SU-DHL-6 (cell line): Measurements from ENCODE around the gene PLIN4.

ENCODE experiments used
- H2AFZ ChIP-seq: fragments of 200-600 bp; sonication (generic); 2 replicates; pipeline ENCODE4 v1.6.1; 2014; ENCODE audit warnings: low read depth, mild to moderate bottlenecking, moderate library complexity, mixed read lengths, antibody characterized with exemption, low read length; ENCODE audit not compliant: severe bottlenecking
- H3F3A ChIP-seq: fragments of 200-600 bp; shearing (Covaris generic); 2 replicates; pipeline ENCODE4 v1.6.0; 2016; ENCODE audit warnings: antibody characterized with exemption, mild to moderate bottlenecking; ENCODE audit not compliant: insufficient read depth
- H3K27ac ChIP-seq: fragments of 200-600 bp; sonication (generic); 2 replicates; pipeline ENCODE4 v1.5.1; 2016; ENCODE audit warnings: low read depth, mild to moderate bottlenecking, low read length, moderate library complexity, mixed read lengths
- H3K27me3 ChIP-seq: fragments of 200-600 bp; sonication (generic), shearing (Covaris generic); 2 replicates; pipeline ENCODE4 v1.6.0; 2014; ENCODE audit warnings: mild to moderate bottlenecking, low read length
- H3K36me3 ChIP-seq: fragments of 200-600 bp; sonication (generic); 2 replicates; pipeline ENCODE4 v1.6.1; 2014; ENCODE audit warnings: mild to moderate bottlenecking, low read length, mixed read lengths
- H3K4me2 ChIP-seq: fragments of 300-600, 200-600 bp; shearing (Covaris generic), sonication (generic); 2 replicates; pipeline ENCODE4 v1.6.0; 2014; ENCODE audit warnings: low read length, low read depth, mild to moderate bottlenecking; ENCODE audit not compliant: poor library complexity, severe bottlenecking
- H3K4me3 ChIP-seq: fragments of 200-600 bp; sonication (generic); 2 replicates; pipeline ENCODE4 v1.5.1; 2014; ENCODE audit warnings: antibody characterized with exemption, low read length, mild to moderate bottlenecking, mixed read lengths; ENCODE audit not compliant: insufficient read depth, poor library complexity, severe bottlenecking
- H3K79me2 ChIP-seq: fragments of 200-600 bp; sonication (generic); 2 replicates; pipeline ENCODE4 v1.6.1; 2014; ENCODE audit warnings: mild to moderate bottlenecking, low read length, moderate library complexity; ENCODE audit not compliant: insufficient read depth
- H3K9ac ChIP-seq: fragments of 200-600 bp; sonication (generic); 2 replicates; pipeline ENCODE4 v1.7.0; 2014; ENCODE audit warnings: mild to moderate bottlenecking, low read length
- H3K9me2 ChIP-seq: fragments of 200-600 bp; sonication (generic); replicated peaks from 2 replicates; pipeline ENCODE4 v1.6.1; 2014; ENCODE audit warnings: low read length; ENCODE audit not compliant: insufficient read depth
- H3K9me3 ChIP-seq: fragments of 200-600 bp; sonication (generic); 2 replicates; pipeline ENCODE4 v1.6.1; 2014; ENCODE audit warnings: low read length, mixed read lengths; ENCODE audit not compliant: insufficient read depth
- H4K20me1 ChIP-seq: fragments of 200-600 bp; sonication (generic); 2 replicates; pipeline ENCODE4 v1.6.1; 2014; ENCODE audit warnings: low read depth, mild to moderate bottlenecking, antibody characterized with exemption, low read length, moderate library complexity, mixed read lengths
- EZH2phosphoT487 ChIP-seq: fragments of 200-600 bp; sonication (generic), shearing (Covaris generic); conservative IDR thresholded peaks from 2 replicates; pipeline ENCODE4 v1.6.1; 2018; ENCODE audit warnings: mild to moderate bottlenecking, antibody characterized with exemption, low read length, moderate library complexity, mixed read lengths
- TF ChIP-seq, protein P1 (sequence below): fragments of 200-600 bp; sonication (generic); IDR thresholded peaks from one replicate; pipeline ENCODE4 v1.5.1; 2017; ENCODE audit warnings: antibody characterized with exemption, mild to moderate bottlenecking, low read length, moderate library complexity; ENCODE audit not compliant: insufficient read depth, poor library complexity, severe bottlenecking

The PLIN4 gene

DNA sequence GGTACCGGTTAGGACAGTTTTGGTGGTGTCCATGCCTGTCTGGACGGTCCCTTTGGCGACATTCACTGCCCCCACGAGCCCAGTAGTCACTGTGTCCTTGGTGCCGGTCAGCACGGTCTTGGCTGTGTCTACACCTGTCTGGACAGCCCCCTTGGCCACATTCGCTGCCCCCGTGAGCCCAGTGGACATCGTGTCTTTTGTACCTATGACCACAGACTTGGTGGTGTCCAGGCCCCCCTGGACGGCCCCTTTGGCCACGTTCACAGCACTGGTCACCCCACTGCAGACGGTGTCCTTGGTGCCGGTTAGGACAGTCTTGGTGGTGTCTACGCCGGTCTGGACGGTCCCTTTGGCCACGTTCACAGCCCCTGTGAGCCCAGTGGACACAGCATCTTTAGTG is 6.2 kb downstream of the PLIN4 start:
- H3K27me3 ChIP-seq: no peaks in the 10 kb centered on the region
- H3K27ac ChIP-seq: no peak overlapping the region
- H3K9ac ChIP-seq: no peak overlapping the region
- no peaks in the 10 kb centered on the region for H3K9me2 ChIP-seq
- H3K79me2 ChIP-seq: no peaks in the 10 kb centered on the region
- no peaks in the 10 kb centered on the region for H4K20me1 ChIP-seq
- H3F3A ChIP-seq: no peaks in the 10 kb centered on the region
- H3K9me3 ChIP-seq: no peaks in the 10 kb centered on the region
- TF ChIP-seq, protein P1, sequence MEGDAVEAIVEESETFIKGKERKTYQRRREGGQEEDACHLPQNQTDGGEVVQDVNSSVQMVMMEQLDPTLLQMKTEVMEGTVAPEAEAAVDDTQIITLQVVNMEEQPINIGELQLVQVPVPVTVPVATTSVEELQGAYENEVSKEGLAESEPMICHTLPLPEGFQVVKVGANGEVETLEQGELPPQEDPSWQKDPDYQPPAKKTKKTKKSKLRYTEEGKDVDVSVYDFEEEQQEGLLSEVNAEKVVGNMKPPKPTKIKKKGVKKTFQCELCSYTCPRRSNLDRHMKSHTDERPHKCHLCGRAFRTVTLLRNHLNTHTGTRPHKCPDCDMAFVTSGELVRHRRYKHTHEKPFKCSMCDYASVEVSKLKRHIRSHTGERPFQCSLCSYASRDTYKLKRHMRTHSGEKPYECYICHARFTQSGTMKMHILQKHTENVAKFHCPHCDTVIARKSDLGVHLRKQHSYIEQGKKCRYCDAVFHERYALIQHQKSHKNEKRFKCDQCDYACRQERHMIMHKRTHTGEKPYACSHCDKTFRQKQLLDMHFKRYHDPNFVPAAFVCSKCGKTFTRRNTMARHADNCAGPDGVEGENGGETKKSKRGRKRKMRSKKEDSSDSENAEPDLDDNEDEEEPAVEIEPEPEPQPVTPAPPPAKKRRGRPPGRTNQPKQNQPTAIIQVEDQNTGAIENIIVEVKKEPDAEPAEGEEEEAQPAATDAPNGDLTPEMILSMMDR: no peak
- TF ChIP-seq EZH2phosphoT487: no peak
- no peaks in the 10 kb centered on the region for H3K36me3 ChIP-seq
- H2AFZ ChIP-seq: no peak overlapping the region
- H3K4me2 ChIP-seq: no peak overlapping the region
- H3K4me3 ChIP-seq: no peak overlapping the region

DNA sequence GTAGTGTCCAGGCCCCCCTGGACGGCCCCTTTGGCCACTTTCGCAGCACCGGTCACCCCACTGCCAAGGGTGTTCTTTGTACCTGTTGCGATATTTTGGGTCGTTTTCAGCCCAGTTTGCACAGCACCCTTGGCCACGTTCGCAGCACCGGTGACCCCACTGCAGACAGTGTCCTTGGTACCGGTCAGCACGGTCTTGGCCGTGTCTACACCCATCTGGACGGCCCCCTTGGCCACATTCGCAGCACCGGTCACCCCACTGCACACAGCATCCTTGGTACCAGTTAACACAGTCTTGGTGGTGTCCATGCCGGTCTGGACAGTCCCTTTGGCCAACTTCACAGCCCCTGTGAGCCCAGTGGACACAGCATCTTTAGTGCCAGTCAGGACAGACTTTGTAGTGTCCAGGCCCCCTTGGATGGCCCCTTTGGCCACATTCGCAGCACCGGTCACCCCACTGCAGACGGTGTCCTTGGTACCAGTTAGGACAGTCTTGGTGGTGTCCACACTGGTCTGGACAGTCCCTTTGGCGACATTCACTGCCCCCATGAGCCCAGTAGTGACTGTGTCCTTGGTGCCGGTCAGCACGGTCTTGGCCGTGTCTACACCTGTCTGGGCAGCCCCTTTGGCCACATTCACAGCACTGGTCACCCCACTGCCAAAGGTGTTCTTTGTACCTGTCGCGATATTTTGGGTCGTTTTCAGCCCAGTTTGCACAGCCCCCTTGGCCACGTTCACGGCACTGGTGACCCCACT is 6.8 kb downstream of the PLIN4 start:
- H2AFZ ChIP-seq: no peak overlapping the region
- no peak for TF ChIP-seq EZH2phosphoT487
- TF ChIP-seq, protein P1: no peak
- no peaks in the 10 kb centered on the region for H3K79me2 ChIP-seq

DNA sequence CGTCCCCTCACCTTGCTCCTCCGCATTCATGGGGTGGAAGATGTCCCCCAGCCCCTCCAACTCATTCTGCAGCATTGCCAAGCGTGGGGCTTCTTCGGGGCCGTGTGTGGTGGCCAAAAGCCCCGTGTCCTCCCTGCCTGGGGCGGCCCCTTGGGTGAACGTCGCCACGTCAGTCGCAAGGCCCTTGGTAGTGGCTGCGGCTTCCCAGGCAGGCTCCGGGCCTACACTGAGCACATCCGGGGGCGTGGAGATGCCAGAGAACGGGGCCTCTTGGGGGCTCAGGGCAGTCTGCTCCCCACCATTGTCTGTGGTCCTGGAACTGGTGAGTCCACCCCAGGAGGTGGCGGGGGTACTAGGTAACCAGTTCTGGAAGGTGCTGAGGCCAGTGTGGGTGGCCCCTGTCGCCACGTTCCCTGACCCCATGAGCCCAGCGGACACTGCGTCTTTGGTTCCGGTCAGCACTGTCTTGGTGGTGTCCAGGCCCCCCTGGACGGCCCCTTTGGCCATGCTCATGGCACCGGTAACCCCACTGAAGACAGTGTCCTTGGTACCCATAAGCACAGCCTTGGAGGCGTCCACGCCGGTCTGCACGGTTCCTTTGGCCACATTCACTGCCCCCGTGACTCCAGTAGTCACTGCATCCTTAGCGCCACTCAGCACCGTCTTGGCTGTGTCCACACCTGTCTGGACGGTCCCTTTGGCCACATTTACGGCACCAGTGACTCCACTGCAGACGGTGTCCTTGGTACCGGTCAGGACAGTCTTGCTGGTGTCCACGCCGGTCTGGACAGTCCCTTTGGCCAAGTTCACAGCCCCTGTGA is 7.6 kb downstream of the PLIN4 start:
- no peaks in the 10 kb centered on the region for H3K79me2 ChIP-seq

More for the DNA sequence above, 6.8 kb downstream of the PLIN4 start:
- Histone ChIP-seq H3K4me3 (no peak overlapping the region), H3K27ac (no peak overlapping the region), H3K36me3 (no peaks in the 10 kb centered on the region), H3K9me2 (no peaks in the 10 kb centered on the region), H3K9ac (no peak overlapping the region), H3K9me3 (no peaks in the 10 kb centered on the region), H3K27me3 (no peaks in the 10 kb centered on the region), H3K4me2 (no peak overlapping the region), H4K20me1 (no peaks in the 10 kb centered on the region), H3F3A (no peaks in the 10 kb centered on the region)

DNA sequence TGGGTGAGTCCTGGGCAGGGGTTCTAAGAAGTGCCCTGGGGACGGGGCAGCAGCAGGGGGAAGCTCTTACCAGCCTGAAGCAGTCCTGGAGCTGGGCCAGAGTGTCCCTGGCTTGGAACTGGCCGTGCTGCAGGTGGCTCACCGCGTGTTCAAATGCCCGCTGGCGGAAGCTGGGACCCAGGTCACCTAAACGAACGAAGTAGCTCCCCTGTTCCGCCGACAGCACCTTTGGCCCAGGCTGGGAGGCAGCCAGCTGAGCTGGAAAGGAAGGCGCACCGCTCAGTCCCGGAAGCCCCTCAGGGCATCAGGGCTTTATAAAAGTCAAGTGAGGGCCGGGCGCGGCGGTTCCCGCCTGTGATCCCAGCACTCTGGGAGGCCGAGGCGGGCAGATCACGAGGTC is 9.6 kb downstream of the PLIN4 start:
- no peak overlapping the region for H3K4me2 ChIP-seq
- H3K27me3 ChIP-seq: no peaks in the 10 kb centered on the region
- no peaks in the 10 kb centered on the region for H3K36me3 ChIP-seq
- H3K27ac ChIP-seq: no peak overlapping the region
- no peak for TF ChIP-seq EZH2phosphoT487
- no peak overlapping the region for H3K9ac ChIP-seq
- no peaks in the 10 kb centered on the region for H3K79me2 ChIP-seq
- H3K9me3 ChIP-seq: no peaks in the 10 kb centered on the region
- H3K4me3 ChIP-seq: no peak overlapping the region
- H2AFZ ChIP-seq: no peak overlapping the region
- no peaks in the 10 kb centered on the region for H3F3A ChIP-seq
- no peaks in the 10 kb centered on the region for H3K9me2 ChIP-seq
- H4K20me1 ChIP-seq: no peaks in the 10 kb centered on the region

More for the DNA sequence above, 7.6 kb downstream of the PLIN4 start:
- no peaks in the 10 kb centered on the region for H3K9me2 ChIP-seq
- no peaks in the 10 kb centered on the region for H3K9me3 ChIP-seq
- H2AFZ ChIP-seq: no peak overlapping the region
- no peak overlapping the region for H3K9ac ChIP-seq
- TF ChIP-seq EZH2phosphoT487: no peak
- no peaks in the 10 kb centered on the region for H3F3A ChIP-seq
- H3K27me3 ChIP-seq: no peaks in the 10 kb centered on the region
- H4K20me1 ChIP-seq: no peaks in the 10 kb centered on the region
- no peak overlapping the region for H3K4me2 ChIP-seq
- H3K36me3 ChIP-seq: no peaks in the 10 kb centered on the region
- no peak overlapping the region for H3K4me3 ChIP-seq
- no peak overlapping the region for H3K27ac ChIP-seq
